Measurements from ENCODE around the gene CHTF8.

DNA sequence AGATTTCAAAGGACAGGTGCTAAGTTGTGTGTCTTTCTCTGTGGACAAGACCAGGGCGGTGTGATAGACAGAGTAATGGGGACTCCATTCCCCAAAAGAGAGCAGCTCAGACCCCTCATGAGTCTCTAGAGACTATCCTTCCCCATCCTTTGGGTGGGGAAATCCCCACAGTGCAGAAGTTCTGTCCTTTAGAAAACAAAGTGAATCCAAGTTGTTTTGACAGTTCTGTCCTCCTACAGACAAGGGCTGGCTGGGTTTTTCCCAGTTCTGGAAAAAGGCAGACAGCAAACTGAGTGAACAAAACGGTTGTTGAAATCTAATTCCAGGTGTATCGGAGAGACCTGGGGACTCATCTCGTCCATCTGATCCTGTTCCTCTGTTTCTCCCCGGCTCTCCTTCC is 37.9 kb downstream of the CHTF8 start:
- no peak for TF ChIP-seq POLR2A (IDR thresholded peaks at IDR 0.05)
- no peak for TF ChIP-seq CTCF (IDR thresholded peaks at IDR 0.05)

Measured in ovary (tissue), 3 donors.